Fibroblast of skin of left quadriceps (primary cell): ENCODE results near the gene ACTG1.

Experiments
- DNase-seq, 2 experiments: peaks; one replicate each; pipeline ENCODE4 v3.0.0-alpha.2; 2013; ENCODE audit warnings: low read depth in 2 of 2

Gene ACTG1

DNA sequence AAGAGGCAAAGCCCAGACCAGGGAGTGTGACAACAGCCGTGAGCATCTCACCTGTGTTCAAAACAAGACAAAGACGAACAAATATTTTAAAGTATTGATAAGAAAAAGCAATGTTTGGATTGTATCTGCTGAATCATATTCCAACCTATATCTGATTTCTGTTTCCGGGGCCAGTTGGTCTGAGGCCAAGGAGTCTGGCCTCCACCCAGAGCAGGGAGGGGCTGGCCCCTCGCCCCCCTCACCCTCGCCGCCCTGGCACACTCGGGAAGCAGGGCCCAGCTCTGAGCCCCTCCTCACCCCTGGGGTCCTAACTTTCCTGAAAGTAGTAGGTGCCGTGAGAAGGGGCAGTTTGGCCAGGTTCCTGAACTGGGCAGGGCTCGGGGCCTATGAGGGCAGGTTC, 48.0 kb downstream of the ACTG1 start:
- no peak for DNase-seq

DNA sequence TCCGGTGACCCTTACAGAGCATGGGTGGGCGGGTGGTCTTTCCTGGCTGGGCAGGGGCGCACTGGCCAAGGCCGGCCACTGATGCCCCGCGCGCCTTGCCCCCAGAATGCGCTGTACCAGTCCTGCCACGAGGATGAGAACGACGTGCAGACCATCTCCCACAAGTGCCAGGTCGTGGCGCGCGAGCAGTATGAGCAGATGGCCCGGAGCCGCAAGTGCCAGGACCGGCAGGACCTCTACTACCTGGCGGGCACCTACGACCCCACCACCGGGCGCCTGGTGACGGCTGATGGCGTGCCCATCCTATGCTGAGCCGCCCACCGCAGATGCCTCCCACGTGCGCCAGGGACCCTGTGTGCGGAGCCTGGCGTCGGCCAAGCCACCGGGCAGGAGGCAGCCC, 49.1 kb downstream of the ACTG1 start:
- no peak for DNase-seq

DNA sequence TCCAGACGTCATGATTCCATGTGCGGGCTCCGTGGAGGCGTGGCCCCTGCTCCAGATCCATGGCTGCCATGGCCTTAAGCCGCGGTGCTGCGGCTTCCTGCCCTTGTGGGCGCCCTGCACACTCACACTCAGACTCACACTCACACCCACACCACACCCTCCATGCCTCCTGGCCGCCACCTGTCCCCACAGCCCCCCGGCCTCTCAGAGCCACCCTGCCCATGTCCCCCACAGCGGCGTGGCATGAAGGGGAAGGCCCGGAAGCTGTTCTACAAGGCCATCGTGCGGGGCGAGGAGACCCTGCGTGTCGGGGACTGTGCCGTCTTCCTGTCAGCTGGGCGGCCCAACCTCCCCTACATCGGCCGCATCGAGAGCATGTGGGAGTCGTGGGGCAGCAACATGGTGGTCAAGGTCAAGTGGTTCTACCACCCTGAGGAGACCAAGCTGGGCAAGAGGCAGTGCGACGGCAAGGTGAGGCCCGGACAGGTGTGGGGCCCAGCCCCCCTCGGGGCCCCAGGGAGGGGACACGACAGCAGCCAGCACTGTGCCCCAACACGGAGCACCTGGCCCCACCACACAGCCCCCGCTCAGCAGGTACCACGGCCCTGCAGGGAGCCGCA, 50.0 kb downstream of the ACTG1 start:
- DNase-seq: no peak

DNA sequence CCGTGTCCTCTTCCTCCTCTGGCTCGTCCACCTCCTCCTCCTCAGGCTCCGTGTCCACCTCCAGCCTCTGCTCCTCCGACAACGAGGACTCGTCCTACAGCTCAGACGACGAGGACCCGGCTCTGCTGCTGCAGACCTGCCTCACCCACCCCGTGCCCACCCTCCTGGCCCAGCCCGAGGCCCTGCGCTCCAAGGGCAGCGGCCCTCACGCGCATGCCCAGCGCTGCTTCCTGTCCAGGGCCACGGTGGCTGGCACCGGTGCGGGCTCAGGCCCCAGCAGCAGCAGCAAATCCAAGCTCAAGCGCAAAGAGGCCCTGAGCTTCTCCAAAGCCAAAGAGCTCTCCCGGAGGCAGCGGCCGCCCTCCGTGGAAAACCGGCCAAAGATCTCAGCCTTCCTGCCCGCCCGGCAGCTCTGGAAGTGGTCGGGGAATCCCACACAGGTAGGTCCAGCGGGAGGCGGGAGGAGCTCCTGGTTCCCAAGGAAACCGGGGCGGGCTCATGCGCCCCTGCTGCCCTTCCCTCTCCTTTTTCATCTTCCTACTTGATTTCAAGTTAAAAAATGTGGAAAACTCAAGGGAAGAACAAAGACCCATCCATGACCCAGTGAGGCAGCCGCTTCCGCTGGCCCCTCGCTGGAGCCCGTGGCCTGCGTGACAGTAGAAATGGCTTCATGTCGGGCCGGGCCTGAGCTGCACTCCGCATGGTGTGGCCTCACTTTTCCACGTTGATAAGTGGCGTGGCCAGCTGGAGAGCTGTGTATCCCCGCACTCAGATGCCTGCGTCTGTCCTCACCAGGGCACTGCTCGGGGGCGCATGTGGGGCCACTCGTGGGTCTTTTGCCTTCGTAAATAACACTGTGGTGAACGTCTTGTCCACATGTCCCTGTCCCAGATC, 50.7 kb downstream of the ACTG1 start:
- no peak for DNase-seq

DNA sequence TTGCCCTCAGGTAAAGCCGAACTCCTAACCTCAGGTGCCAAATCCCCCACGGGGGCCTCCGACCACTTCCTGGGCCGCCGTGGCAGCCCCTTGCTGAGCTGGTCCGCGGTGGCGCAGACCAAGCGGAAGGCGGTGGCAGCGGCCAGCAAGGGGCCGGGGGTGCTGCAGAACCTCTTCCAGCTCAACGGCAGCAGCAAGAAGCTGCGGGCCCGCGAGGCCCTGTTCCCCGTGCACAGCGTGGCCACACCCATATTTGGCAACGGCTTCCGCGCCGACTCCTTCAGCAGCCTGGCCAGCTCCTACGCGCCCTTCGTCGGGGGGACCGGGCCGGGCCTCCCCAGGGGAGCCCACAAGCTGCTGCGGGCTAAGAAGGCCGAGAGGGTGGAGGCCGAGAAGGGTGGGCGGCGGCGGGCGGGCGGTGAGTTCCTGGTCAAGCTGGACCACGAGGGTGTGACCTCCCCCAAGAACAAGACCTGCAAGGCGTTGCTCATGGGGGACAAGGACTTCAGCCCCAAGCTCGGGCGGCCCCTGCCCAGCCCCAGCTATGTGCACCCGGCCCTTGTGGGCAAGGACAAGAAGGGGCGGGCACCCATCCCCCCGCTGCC, 51.6 kb downstream of the ACTG1 start:
- DNase-seq: no peak
